ENCODE data around the gene SHB.

DNA sequence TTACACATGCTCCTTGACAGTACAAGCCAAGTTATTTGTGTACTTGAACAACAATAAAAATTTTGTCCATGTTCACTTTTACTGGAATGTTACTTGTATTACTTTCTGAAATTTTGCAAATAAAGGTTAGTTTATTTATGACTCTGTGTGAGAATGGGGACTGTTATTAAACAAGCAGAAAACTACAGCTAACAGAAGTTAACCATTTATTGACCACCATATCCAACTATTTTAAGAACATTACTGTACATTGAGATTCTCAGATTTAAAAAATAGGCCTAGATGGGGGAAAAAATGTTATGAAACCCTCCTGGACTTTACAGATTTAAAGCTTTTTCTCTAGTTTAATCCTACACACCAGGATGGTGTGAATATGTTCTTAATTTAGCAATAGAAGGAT lies 166.9 kb downstream of the SHB start:
- TF ChIP-seq, protein P1, sequence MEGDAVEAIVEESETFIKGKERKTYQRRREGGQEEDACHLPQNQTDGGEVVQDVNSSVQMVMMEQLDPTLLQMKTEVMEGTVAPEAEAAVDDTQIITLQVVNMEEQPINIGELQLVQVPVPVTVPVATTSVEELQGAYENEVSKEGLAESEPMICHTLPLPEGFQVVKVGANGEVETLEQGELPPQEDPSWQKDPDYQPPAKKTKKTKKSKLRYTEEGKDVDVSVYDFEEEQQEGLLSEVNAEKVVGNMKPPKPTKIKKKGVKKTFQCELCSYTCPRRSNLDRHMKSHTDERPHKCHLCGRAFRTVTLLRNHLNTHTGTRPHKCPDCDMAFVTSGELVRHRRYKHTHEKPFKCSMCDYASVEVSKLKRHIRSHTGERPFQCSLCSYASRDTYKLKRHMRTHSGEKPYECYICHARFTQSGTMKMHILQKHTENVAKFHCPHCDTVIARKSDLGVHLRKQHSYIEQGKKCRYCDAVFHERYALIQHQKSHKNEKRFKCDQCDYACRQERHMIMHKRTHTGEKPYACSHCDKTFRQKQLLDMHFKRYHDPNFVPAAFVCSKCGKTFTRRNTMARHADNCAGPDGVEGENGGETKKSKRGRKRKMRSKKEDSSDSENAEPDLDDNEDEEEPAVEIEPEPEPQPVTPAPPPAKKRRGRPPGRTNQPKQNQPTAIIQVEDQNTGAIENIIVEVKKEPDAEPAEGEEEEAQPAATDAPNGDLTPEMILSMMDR (IDR thresholded peaks at IDR 0.05) = no peak
- no peak for TF ChIP-seq POLR2A (IDR thresholded peaks at IDR 0.05)

Measured in lower leg skin (tissue), 3 donors.